ENCODE data around the gene DESI1.

Gene DESI1

DNA sequence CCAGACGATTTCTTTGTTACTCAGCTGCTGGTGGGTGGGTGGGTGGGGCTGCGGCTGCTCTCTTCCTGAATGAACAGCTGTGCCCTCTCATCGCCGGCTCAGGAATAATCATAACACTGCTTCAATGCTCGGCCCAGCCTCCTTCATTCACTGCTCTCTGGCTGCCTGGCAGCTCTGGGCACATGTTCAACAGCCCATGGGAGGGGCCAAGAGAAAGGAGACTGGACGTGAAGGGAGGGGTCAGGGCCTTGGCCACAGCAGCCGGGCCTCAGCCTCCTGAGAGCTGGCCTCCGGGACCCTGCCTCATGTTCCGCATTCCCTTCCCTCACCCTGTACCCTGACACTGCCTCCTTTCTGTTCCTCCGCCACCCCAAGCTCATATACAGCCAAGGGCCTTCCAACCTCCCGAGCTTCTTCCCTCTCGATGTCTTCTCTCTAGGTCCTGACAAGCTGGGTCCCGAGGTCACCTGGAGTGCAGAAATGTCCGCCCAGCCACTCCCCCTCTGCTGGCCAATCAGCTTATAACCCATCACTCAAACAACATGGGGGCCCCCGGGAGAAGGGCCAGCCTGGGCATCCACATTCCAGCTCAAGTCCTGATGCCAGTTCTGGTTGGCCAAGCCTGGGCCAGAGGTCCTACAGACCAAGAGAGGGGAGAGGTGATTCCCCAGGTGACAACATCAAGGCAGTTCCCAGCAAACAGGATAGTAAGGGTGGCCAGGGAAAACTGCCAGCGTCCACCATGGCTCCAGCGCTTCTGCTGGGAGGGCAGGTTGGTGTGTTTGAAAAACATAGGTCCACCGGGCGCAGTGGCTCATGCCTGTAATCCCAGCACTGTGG, 63.2 kb downstream of the DESI1 start:
- DNase-seq (ENCODE audit: low spot score): no peak

DNA sequence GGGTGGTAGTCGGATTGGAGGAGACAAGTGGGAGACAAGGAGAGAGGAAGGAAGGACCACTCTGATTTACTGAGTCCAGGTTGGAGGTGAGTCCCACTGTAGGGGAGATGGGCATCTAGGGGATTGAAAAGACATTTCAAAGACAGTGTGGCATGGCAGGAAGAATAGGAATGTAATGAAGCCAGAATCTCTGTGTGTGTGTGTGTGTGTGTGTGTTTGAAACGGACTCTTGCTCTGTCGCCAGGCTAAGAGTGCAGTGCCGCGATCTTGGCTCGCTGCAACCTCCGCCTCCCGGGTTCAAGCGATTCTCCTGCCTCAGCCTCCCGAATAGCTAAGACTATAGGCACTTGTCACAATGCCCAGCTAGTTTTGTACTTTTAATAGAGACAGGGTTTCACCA, 64.3 kb downstream of the DESI1 start:
- DNase-seq (ENCODE audit: low spot score): no peak

GRCh38 chr22:41555325-41555982, 65.4 kb downstream of the DESI1 start:
- no peak for DNase-seq (ENCODE audit: low spot score)

- no peak for DNase-seq (ENCODE audit: low spot score)
Measured at GRCh38 chr22:41551877-41552582, 68.8 kb downstream of the DESI1 start.

DNA sequence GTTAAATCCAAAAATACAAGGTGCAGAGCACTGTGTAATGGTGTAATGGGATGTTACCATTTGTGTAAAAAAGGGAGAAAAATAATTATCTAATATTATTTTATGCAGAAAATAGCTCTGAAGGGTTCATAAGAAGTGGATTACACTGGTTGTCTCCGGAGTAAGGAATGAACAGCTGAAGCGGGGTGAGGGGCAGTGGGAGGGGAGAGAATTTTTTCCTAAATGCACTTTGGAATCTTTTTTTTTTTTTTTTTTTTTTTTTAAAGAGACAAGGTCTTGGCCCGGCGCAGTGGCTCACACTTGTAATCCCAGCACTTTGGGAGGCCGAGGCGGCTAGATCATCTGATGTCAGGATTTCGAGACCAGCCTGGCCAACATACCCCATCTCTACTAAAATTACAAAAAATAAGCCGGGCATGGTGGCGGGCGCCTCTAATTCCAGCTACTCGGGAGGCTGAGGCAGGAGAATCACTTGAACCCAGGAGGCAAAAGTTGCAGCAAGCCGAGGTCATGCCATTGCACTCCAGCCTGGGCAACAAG, 69.8 kb downstream of the DESI1 start:
- DNase-seq (ENCODE audit: low spot score): no peak

DNA sequence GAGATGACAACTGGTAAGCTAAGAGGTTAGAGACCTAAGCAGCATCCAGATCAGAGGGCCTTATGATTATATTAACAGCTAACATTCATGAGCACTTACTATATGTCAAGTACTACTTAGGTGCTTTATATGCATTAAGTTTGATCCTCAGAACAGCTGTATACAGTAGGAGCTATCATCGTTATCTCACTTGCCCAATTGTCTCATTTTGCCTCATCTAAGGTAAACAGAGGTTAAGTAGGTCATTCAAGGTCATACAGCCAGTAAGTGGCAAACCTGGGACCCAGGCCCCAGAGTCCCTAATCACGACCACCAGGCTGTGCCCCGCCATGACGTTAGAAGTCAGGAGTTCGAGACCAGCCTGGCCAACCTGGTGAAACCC, 72.0 kb downstream of the DESI1 start:
- no peak for DNase-seq (ENCODE audit: low spot score)

All from ecto neural progenitor cell (in vitro differentiated cells).